A549 treated with dexamethasone at 1 μM for 4 hours (cell line): ENCODE results near the gene SYNM. TPM values are rescaled to one million over a fixed set of nuclear protein-coding genes. Genes with fewer than 3 reads are reported as not detected.

Experiments
- total RNA-seq: library from RNA; stranded (reverse); fragments of 200-300 nt; extraction: Qiagen RNA extraction; gene quantifications from 5 replicates; pipeline ENCODE4 v1.2.3, GENCODE V29; 2022

SYNM gene
- 26.7 to 37.6 TPM (median 36.1 TPM) in 5 replicates for total RNA-seq

GRCh38 chr15:99104788-99105513 is at the start of gene SYNM:
TSS of gene SYNM (plus strand) at chr15:99105080. CDS start at chr15:99105200, 120 bp downstream.

Other genes starting within 250 kb of the SYNM start
- not detected in 5 replicates for gene PGPEP1L, start 97.3 kb upstream of the SYNM start, total RNA-seq
- 7.7 to 12.6 TPM (median 11.3 TPM) in 5 replicates for gene TTC23, start 144.5 kb downstream of the SYNM start, total RNA-seq
- 12.2 to 15.6 TPM (median 13.8 TPM) in 5 replicates for gene LRRC28, start 146.4 kb downstream of the SYNM start, total RNA-seq